HG03135 (cell line): ENCODE results near the gene FABP3.

ENCODE experiments used
- ATAC-seq: cut with Tn5 transposase; IDR thresholded peaks from one replicate; pipeline ENCODE4 v1.9.1; 2021; ENCODE audit warnings: mild to moderate bottlenecking, moderate library complexity; ENCODE audit not compliant: unreplicated experiment

Gene FABP3

DNA sequence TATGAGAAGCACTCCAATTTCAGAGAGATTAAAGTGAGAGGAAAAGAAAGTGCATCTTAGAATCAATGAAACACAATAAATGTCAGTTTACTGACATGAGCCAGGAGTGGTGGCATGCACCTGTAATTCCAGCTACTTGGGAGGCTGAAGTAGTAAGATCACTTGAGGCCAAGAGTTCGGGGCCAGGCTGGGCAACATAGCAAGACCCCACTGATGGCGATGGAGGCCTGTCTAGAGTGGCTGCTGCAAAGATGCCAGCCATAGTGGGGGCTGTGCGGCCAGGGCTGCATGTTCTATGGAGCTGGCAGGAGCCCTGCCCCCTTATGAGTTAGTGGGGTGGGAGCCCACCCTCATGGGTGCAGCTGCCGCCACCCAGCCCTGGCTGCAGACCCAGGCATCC lies 48.8 kb downstream of the FABP3 start:
- ATAC-seq, result no peak

DNA sequence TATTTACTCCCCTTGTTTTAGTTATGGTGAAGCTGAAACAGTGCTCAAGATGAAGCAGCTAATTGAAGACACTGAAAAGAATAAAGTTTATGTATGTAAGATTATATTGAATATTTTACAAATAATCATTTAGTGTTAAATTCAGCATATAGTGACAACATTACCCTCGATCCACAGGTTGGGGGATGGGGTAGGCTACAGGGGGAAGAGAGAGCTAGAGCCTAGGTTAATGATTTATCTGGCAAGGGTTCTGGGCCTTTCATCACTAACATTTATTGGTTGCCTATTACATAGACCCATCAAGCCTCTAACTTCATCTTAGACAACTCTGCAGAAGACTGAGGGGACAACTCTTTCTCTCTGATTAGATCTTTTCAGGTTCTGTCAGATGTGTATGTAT lies 54.7 kb downstream of the FABP3 start:
- no peak for ATAC-seq

DNA sequence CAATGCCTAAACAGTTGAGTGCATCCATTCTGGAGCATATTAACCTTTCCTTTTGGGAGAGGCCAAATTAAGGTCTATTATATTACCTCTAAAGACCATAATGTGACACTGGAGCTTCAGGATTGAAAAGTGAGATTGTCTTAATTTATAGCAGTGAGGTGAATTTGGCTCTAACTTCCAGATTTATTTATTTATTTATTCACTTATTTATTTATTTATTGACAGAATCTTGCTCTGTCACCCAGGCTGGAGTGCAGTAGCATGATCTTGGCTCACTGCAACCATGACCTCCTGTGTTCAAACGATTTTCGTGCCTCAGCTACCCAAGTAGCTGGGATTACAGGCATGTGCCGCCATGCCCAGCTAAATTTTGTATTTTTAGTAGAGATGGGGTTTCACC lies 57.0 kb downstream of the FABP3 start:
- ATAC-seq, result no peak
